Measurements from ENCODE around the gene MYDGF.

MYDGF gene

GRCh38 chr19:4645718-4646117 is 24.4 kb downstream of the MYDGF start:
- no peak for DNase-seq (ENCODE audit: low read depth in 1 of 2, low spot score in 1 of 2)

- DNase-seq (ENCODE audit: low read depth in 1 of 2, low spot score in 1 of 2), result no peak
Measured at GRCh38 chr19:4642625-4643024, 27.5 kb downstream of the MYDGF start.

GRCh38 chr19:4641132-4641531 is 29.0 kb downstream of the MYDGF start:
- DNase-seq (ENCODE audit: low read depth in 1 of 2, low spot score in 1 of 2), result no peak

- DNase-seq (ENCODE audit: low read depth in 1 of 2, low spot score in 1 of 2), result no peak
Measured at GRCh38 chr19:4640247-4641000, 29.7 kb downstream of the MYDGF start.

- no peak for DNase-seq (ENCODE audit: low read depth in 1 of 2, low spot score in 1 of 2)
Measured at GRCh38 chr19:4639531-4640246, 30.5 kb downstream of the MYDGF start.

- DNase-seq (ENCODE audit: low read depth in 1 of 2, low spot score in 1 of 2), result peak; percentile 96 to 99
Measured at GRCh38 chr19:4638828-4639530, 31.2 kb downstream of the MYDGF start, which contains the start of gene TNFAIP8L1. TSS of gene TNFAIP8L1 (plus strand) at chr19:4639516. CDS start at chr19:4651870, 12,354 bp downstream.

- DNase-seq (ENCODE audit: low read depth in 1 of 2, low spot score in 1 of 2), result no peak
Measured at GRCh38 chr19:4638317-4638716, 31.8 kb downstream of the MYDGF start.

GRCh38 chr19:4636761-4637160 is 33.4 kb downstream of the MYDGF start:
- DNase-seq (ENCODE audit: low read depth in 1 of 2, low spot score in 1 of 2), result no peak

GRCh38 chr19:4636151-4636717 is 33.9 kb downstream of the MYDGF start:
- peak; percentile 60 to 68 for DNase-seq (ENCODE audit: low read depth in 1 of 2, low spot score in 1 of 2)

GRCh38 chr19:4635754-4636116 is 34.4 kb downstream of the MYDGF start:
- no peak for DNase-seq (ENCODE audit: low read depth in 1 of 2, low spot score in 1 of 2)

GRCh38 chr19:4633140-4633967 is 36.8 kb downstream of the MYDGF start:
- DNase-seq (ENCODE audit: low read depth in 1 of 2, low spot score in 1 of 2), result no peak

- no peak for DNase-seq (ENCODE audit: low read depth in 1 of 2, low spot score in 1 of 2)
Measured at GRCh38 chr19:4624733-4625362, 45.3 kb downstream of the MYDGF start.

GRCh38 chr19:4624301-4624700 is 45.8 kb downstream of the MYDGF start:
- no peak for DNase-seq (ENCODE audit: low read depth in 1 of 2, low spot score in 1 of 2)

- no peak for DNase-seq (ENCODE audit: low read depth in 1 of 2, low spot score in 1 of 2)
Measured at GRCh38 chr19:4622695-4623421, 47.3 kb downstream of the MYDGF start.

GRCh38 chr19:4620675-4621074 is 49.5 kb downstream of the MYDGF start:
- no peak for DNase-seq (ENCODE audit: low read depth in 1 of 2, low spot score in 1 of 2)

- DNase-seq (ENCODE audit: low read depth in 1 of 2, low spot score in 1 of 2), result no peak
Measured at GRCh38 chr19:4619668-4620294, 50.4 kb downstream of the MYDGF start.

GRCh38 chr19:4618019-4618418 is 52.1 kb downstream of the MYDGF start:
- no peak for DNase-seq (ENCODE audit: low read depth in 1 of 2, low spot score in 1 of 2)

- no peak for DNase-seq (ENCODE audit: low read depth in 1 of 2, low spot score in 1 of 2)
Measured at GRCh38 chr19:4613254-4613751, 56.8 kb downstream of the MYDGF start.

All from activated T-helper 1 cell treated with anti-CD3 and anti-CD28 coated beads, Interleukin-2, amount 50 U/mL, for 16 hours (primary cell).